Activated CD8-positive, alpha-beta memory T cell treated with anti-CD3 and anti-CD28 coated beads for 48 hours (primary cell): ENCODE measurements around the gene SLIT3.
"Not testable (repeated sequence)": the region's sequence is repeated elsewhere in the genome, so short reads cannot be mapped to it uniquely, and the experiment has no call there.

ENCODE experiments used
- DNase-seq, 3 experiments: peaks; one replicate each; pipeline ENCODE4 v3.0.0-alpha.2; 2020; ENCODE audit warnings: low read depth in 2 of 3, low spot score in 2 of 3

The SLIT3 gene

DNA sequence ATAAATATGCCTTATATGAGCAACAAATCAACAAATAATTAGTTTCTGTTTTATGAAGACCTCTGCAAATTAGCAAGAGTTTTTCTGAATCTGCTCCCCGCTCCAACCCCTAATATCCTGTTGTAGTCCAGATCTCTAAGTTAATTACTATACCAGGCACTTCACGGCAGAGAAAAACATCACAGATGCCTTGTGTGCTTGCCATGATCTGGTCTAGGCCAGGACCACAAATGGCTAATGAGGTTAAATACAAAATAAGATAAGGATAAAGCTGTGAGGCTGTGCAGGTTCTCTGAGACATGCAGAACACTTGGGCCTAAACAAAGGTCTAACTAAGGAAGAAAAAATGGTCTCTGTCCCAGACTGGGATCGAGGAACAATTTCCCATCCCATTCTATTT, 150.8 kb downstream of the SLIT3 start:
- no peak for DNase-seq

DNA sequence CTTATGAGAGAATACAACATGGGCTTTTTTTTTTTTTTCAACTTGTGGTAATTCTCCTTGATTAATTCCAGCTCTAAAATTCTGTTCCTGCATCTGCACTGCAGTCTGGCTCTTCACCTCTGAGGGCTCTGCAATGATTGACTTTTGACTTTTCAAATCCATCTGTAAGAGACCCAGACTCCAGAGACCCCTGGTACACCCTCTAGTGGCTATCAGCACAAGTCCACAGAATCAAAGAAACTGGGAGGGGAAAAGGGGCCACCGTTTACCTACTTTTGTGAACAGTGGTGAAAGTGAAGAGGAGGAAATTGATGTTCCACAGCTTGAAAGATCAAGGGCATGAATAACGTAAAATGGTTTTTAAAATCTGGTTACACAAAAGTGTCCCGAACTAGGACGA, 151.6 kb downstream of the SLIT3 start:
- DNase-seq, result no peak

DNA sequence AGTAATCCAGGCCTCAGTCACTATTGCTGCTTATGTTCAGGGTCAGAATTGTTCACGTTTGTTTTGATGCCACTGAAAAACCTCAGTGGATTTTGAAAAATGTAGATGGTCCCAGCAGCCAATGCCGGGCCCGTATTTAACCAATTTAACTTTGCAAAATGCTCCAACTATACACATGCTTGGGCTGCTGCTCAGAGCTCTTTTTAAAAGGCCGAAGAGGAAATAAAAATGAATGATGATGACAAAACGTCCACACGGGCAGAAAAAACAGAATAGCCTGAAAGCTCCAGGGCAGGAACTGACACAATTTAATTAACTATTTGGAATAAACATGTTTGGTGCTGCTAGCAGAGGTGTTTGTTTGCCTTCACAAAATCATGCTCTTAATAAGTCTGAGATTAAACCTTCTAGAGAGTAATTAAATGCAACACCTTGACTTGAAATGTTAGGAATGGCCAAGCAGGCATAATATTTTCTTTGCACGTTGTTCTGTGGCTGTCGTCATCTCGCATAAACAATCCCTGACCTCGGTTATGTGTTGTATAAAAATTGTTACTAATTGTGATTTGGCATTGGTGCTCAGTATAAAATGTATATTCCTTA, 152.7 kb downstream of the SLIT3 start:
- no peak for DNase-seq

DNA sequence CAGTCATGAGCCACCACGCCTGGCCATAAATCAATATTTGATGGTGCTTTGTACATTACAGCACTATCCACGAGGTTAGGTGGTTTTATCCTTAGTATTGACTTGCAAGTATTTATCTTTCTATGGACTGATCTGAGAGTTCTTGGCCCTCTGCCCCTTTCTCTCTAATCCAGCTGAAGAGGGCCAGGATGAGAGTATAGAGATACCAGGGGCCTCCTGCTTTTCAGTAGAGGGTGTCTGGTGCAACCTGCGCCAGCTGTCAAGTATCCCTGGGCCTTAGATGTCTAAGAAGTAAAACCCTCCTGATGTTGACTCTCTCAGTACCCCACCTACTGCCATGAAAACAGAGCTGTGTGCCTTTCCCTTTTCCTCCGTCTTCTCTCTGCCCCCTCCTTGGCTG, 153.4 kb downstream of the SLIT3 start:
- DNase-seq, result no peak

DNA sequence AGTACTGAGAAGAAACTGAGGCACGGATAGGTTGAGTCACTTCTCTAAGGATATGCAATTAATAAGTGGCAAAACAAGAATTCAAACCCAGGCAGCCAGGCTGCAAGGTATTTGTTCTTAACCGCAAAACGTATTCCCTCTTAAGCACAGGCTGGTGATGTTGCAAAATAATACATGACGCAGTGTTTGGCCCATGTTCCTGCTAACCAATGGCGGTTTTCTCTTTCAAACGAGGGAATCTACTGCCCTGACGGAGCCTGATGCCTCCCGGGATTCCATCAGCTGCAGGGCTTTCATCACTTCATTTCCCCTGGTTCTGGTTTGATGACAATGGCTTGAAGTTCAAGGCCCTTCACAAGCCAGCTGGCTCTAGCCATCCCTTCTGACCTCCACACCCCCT, 154.8 kb downstream of the SLIT3 start:
- DNase-seq, result no peak

DNA sequence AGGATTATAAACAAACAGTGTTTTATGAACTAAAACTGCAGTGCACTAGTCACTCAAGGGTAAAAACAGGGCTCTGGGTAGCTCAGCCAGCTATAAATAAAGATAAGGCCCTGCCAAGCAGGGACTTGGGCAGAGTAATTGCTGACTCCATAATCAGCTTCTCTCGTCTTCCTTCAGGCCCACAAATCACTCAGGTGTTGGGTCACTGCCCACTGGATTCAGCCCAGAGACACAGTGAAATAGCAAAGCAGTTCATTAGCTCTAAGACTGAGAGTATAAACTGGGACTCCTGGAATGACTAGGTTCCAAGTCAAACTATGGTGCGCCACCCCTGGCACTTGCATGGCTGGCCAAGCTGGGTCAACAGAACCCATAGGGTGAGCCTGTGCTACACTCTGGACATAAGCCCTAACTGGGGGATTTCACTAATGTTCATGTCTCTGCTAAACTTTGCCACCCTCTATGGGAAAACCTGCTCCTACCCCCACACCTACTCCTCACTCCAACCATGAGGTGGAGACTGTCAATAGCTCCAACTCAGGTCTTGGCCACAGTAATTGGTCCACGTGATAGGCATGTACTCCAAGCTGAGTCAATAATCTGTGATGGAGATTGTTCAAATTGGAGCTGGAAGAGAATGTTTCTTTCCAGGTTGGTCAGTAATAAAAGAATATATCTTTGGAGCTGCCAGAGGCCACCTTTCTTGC, 158.5 kb downstream of the SLIT3 start:
- DNase-seq, result no peak

DNA sequence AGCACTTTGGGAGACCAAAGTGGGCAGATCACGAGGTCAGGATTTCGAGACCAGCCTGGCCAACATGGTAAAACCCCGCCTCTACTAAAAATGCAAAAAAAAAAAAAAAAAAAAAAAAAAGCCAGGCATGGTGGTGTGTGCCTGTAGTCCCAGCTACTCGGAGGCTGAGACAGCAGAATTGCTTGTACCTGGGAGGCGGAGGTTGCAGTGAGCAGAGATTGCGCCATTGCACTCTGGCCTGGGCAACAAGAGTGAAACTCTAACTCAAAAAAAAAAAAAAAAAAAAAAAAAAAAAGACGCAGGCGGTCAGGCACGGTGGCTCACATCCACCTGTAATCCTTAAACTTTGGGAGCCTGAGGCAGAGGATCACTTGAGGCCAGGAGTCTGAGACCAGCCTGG, 160.7 kb downstream of the SLIT3 start:
- not testable (repeated sequence) for DNase-seq

DNA sequence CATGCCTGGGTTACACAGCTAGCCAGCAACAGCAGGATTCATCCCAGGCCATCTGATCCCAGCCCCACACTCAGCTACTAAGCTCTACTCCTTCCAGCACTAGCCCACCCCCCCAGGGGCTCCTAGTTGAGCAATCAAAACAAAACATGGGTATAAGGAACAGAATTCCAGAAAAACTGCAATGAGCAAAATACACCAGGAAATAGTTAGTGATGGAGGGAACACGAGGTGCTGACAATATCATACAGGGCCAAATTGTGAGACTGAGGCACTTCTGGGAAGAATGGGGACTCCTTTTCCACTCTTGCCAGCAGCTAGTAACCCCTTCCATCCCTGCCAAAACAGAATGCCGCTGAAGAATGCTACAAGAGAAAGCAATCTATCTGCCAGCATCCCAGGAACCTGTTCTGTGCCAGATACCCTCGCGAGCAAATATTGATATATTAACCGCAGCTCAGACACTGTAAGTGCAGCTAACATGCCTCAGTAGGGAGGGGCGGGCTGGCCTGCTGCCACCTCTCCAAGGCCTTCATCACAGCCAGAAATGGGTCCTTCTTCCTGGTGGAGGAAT, 161.4 kb downstream of the SLIT3 start:
- no peak for DNase-seq

DNA sequence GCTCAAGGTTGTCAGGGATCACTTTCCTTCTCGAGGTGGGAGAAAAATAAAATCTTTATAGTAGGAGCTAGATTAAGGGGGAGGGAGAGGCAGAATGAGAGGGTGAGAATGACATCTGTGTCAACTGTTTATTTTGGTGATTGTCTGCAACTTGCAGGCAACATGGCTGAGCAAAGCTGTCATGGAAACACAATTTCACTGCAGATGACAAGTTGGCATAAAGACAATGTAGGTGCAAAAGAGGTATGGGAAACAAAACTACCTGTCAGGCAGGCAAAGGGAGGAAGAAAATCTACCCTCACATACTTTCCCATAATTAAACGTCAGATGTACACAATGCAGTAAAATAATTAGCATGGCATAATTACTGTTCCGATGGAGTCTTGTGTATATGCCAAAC, 167.4 kb downstream of the SLIT3 start:
- DNase-seq, result no peak

DNA sequence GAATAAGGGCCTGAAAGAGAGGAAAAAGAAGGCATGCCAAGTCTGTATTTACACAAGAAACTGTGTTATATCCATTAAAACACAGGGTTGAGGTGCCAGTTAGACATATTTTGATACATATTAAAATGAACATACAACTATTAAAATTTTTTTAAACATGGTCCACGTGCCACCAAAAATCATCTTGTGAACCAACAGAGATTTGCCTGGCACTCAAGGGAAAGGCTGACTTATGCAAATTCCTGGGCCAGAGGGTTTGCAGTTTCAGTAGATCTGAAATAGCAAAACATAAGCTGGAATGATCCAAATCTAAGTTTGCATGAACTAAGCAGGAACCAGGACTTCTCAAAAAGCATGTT, 168.7 kb downstream of the SLIT3 start:
- no peak for DNase-seq

DNA sequence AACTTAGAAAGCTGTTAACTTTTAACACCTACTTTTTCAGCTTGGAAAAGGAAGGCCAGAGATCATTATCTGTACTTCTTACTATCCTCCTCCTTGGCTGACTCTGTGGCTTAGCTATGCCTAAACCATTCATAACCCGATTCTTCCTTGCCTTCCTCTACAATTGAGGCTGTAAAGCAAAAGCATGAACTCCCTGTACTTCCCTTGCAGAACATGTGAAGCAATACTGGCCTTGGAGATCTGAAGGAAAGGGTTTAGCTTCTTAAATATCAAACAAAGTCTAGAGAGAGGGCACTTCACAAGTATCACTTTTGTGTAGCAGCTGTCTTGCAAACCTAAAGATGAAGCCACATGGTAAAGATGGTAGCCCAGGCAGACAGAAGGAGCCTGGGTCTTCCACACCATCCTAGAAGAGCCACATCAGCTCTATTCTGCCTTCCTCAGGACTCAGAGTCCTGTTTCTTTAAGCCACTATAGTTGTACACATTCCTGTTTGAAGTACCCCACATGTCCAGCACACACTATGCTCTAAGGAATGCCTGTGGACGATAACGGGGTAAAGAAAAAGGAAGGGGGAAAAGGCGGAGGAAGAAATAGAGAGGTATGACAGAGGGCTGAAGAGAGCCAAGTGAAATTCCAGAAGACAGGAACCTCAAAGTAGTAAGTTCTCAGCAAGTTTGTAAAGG, 169.2 kb downstream of the SLIT3 start:
- DNase-seq, result no peak

DNA sequence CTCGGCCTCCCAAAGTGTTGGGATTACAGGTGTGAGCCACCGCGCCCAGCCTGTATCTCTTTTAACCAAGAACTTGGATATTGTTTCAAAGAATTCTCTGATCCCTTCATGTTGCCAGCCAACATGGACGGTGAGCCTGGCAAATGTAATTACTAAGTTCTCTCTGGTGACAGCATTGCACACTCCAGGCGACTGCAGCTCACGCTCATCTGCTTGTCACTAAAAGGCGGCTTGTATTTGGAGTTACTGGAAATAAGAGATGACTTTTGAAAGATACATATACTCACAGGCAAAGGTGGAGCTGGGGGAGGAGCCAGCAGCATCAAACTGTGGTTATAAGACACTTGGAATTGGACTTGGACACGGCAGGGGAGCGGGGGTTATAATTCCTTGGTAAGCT, 172.3 kb downstream of the SLIT3 start:
- DNase-seq, result no peak

DNA sequence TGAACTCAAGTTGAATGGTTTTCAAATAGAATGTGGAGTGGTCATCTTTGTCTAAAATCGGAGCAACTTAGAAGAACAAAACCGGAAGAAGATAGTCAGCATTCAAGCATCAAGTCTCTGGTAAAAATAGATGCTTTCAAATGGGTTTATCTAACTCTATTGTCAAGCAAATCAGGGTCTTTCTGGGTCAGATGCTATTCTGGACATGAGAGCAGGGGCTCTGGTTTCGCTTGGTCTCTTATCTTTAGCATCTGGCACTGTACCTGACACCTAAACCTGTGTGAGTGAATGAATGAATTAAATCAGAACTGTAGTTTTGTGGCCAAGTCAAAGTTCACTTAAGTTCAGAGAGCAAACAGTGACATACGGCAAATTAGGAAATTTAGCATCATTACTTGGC, 173.5 kb downstream of the SLIT3 start:
- DNase-seq, result no peak

DNA sequence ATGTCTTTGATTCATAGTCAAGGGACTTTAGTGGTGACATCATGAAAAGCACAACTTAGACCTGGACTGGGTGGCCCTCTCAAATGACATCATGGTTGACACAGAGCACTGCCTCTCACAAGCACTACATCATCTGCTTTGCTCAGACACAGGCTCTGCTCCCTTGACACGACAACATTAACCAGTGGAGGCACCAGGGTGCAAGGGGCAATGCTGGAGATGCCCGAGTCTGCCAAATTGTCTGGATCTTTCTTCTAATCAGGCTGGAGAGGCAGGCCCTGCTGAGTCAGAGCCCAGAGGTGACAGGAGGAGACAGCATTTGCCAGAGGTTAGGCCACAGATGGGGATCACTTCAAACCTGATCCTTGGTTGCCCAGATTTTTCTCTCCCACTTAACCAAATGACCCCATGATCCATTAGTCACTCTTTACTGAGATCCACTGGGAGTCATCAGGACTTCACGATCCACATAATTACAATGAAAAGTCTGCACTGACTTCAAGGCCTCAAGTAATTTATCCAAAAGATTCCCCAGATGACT, 174.4 kb downstream of the SLIT3 start:
- no peak for DNase-seq

DNA sequence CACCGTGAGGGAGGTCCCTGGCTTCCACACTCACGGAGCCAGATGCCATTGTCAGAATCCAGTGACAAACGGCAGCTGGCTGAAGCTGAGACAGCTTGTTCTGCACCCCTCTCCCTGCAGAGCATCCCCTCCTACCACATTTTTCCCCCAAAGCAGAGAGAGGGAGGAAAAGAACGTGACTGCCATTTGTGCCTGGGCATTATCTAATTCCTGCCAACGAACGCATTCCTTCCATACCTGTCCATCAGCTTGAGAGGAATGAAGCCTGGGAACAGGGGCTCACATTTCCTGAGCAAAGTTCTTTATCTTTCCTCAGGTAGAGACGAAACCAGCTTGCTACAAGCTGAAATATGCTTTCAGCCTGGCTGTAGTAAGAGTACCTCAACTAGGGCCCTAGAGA, 175.4 kb downstream of the SLIT3 start:
- DNase-seq, result no peak

DNA sequence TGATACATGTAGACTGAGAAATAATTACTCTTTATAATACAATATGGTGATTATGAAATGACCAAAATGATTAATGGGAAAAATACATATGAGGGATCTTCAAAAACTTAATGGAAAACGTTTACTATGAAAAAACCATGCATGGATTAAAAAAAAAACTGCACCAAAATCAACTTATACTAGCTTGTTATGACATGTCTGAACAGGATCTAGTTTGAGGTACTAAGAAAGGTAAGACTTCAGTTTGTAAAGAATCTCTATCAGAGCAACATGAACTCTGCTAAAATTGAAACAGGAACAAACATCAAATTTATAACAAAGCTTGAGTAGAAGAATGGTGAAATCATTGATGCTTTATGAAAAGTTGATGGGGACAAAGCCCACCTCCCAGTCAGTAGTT, 178.0 kb downstream of the SLIT3 start:
- no peak for DNase-seq

DNA sequence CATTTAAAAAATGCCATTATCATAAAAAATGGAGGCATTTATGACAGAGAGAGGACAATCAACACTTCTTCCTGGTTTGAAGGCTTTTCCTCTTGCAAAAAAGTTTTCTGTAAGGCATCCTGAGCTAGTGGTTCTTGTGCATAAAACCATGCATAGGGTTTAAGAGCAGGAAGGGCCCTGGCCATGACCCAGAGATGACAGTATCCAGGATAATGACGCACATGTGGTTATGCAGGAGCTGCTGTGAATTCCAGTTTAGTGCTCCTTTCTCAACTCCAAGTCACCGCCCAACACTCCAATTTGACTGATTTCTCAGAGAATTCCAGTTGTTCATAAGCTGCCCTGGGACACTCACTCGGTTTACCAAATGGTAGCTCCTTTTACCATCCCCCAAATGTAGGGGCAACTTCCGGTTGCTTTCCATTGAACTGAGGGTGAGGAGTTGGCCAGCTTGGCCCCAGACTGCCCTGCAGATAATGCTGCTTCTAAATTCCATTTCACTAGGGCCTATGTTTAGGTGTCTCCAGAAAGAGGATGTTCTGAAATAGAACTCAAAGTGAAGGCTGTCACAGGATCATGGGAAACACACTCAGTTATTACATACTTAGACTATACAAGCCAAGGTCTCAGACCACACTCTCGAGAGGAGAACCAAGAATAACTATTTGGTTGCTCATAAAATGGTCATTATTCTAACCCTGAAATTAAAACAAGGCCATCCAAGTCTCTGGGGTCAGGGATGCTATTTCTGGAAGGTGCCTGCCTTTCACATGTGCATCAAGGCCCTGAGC, 179.1 kb downstream of the SLIT3 start:
- no peak for DNase-seq

DNA sequence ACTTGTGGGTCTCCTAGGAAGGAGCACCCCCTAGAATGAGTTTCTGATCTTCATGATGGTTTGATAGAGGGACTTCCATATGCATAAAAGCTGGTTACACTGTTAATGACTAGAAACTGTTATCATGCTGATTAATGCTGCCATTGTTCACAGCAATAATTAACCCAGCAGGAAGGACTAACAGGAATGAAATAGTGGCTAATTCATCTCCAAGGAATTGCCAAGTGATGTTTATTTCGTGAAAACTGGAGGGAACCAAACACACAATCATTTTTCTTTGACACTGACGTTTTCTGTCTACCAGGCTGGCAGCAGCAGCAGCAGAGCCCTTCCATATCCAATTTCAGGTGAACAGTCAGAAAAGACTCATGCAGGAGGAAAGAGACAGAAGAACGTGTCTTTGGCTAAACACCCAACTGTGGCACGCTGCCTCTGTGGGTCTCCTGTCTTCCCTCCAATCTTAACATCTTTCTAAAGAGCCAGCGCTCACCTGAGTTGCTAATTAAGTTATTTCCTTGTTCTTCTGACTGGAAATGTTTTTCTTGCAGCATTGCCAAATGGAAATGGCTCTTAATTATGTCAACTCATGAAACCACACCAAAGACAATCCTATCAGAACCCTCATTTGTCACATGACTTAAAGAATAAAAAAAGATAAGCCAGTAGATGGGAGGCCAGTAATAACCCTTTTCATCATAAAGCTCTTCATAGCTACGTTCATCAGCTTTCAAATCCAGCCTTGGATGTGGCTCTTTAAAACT, 181.5 kb downstream of the SLIT3 start:
- no peak for DNase-seq

DNA sequence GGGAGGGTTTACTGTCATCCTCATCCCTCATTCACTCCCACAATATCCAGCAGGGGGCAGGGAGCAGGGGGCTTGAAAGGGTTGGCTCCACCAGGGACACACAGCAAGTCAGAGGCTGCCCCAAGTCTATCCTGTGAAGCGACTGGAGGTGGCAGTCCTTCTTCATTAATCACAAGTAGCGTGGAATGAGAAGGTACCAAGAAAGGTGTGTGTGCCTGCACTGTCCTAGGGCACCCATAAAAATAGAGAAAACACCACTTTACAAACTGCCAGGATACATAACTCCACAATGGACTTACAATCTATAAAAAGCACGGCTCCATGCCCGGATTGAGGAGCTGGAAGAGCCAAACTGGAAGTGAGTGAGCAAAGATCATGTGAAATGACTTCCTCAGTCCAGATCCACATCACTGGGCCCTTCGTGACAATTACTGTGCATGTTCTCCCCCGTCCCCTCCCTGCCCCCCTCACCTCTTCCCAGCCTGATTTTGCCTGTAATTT, 183.9 kb downstream of the SLIT3 start:
- DNase-seq, result no peak

DNA sequence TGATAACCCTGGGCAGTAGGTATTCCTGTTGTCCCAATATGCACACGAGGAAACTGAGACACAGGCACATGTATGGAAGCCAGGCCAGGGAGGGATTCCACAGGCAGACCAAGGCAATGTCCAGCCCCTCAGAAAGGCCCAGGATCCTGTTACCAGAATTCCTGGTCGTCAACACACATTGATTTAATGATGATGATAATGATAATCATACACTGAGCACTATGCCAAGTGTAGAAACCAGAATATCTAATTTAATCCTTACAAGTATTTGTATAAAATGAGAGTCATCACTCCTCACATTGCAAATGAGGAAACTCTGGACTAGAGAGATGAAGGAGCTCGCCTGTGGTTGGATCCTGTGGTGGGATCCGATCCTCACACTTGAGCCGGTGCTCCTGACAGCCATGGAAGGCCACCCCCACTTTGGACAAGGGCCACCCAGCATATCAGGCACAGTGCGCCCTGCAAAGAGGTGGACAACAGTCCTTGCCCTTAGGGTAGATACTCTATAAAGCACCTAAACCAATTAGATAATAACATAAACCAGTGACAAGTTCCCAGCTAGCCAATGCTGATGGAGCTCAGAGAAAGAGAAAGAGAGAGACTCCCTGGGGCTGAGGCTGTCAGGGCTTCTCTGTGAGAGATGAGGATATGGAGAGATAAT, 185.3 kb downstream of the SLIT3 start:
- no peak for DNase-seq
